HL-60 (cell line): ENCODE results near the gene H2BK1.

ENCODE experiments used
- DNase-seq, 2 experiments: peaks; one replicate each; pipeline ENCODE4 v3.0.0-alpha.2; 2010 to 2020; ENCODE audit warnings: low read depth in 1 of 2, low spot score in 1 of 2
- H3K27ac ChIP-seq: fragments of 250-450 bp; sonication (Bioruptor Pico); replicated peaks from 2 replicates; pipeline ENCODE4 v1.5.1; 2020; ENCODE audit warnings: mild to moderate bottlenecking, moderate library complexity
- H3K27me3 ChIP-seq: fragments of 250-450 bp; sonication (Bioruptor Pico); 2 replicates; pipeline ENCODE4 v1.5.1; 2021; ENCODE audit warnings: mild to moderate bottlenecking, moderate library complexity; ENCODE audit not compliant: insufficient read depth, poor library complexity, severe bottlenecking
- H3K4me3 ChIP-seq: replicated peaks from 2 replicates; pipeline ENCODE4 v1.5.1; 2011; ENCODE audit warnings: mild to moderate bottlenecking, control low read depth, low read length; ENCODE audit not compliant: insufficient read depth
- GABPA ChIP-seq: IDR thresholded peaks from 2 replicates; pipeline ENCODE4 v1.6.1; 2012; ENCODE audit warnings: low read depth
- POLR2AphosphoS5 ChIP-seq: IDR thresholded peaks from 2 replicates; pipeline ENCODE4 v1.6.1; 2012; ENCODE audit warnings: low read depth
- SPI1 ChIP-seq: IDR thresholded peaks from 2 replicates; pipeline ENCODE4 v1.6.1; 2012; ENCODE audit warnings: low read depth, mild to moderate bottlenecking, borderline replicate concordance
- TF ChIP-seq, protein P1 (sequence below): IDR thresholded peaks from 2 replicates; pipeline ENCODE4 v1.6.1; 2012; ENCODE audit warnings: low read depth; ENCODE audit not compliant: insufficient replicate concordance
- TF ChIP-seq, protein P2 (sequence below): IDR thresholded peaks from one replicate; pipeline ENCODE4 v1.5.1; 2011; ENCODE audit warnings: low read length, control low read depth, inconsistent platforms; ENCODE audit not compliant: insufficient read depth

Gene H2BK1

GRCh38 chr7:151249034-151249731, 38.9 kb upstream of the H2BK1 start:
- Histone ChIP-seq H3K4me3 (peak overlapping the region; percentile 7; the same call in 1 of the 2 replicates), H3K27ac (no peak overlapping the region), H3K27me3 (peaks cover 73% of the 10 kb centered on the region)
- no peak for TF ChIP-seq GABPA
- TF ChIP-seq SPI1 = no peak; the same call in 1 of the 2 replicates
- TF ChIP-seq, protein P1, sequence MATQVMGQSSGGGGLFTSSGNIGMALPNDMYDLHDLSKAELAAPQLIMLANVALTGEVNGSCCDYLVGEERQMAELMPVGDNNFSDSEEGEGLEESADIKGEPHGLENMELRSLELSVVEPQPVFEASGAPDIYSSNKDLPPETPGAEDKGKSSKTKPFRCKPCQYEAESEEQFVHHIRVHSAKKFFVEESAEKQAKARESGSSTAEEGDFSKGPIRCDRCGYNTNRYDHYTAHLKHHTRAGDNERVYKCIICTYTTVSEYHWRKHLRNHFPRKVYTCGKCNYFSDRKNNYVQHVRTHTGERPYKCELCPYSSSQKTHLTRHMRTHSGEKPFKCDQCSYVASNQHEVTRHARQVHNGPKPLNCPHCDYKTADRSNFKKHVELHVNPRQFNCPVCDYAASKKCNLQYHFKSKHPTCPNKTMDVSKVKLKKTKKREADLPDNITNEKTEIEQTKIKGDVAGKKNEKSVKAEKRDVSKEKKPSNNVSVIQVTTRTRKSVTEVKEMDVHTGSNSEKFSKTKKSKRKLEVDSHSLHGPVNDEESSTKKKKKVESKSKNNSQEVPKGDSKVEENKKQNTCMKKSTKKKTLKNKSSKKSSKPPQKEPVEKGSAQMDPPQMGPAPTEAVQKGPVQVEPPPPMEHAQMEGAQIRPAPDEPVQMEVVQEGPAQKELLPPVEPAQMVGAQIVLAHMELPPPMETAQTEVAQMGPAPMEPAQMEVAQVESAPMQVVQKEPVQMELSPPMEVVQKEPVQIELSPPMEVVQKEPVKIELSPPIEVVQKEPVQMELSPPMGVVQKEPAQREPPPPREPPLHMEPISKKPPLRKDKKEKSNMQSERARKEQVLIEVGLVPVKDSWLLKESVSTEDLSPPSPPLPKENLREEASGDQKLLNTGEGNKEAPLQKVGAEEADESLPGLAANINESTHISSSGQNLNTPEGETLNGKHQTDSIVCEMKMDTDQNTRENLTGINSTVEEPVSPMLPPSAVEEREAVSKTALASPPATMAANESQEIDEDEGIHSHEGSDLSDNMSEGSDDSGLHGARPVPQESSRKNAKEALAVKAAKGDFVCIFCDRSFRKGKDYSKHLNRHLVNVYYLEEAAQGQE = no peak
- TF ChIP-seq, protein P2, sequence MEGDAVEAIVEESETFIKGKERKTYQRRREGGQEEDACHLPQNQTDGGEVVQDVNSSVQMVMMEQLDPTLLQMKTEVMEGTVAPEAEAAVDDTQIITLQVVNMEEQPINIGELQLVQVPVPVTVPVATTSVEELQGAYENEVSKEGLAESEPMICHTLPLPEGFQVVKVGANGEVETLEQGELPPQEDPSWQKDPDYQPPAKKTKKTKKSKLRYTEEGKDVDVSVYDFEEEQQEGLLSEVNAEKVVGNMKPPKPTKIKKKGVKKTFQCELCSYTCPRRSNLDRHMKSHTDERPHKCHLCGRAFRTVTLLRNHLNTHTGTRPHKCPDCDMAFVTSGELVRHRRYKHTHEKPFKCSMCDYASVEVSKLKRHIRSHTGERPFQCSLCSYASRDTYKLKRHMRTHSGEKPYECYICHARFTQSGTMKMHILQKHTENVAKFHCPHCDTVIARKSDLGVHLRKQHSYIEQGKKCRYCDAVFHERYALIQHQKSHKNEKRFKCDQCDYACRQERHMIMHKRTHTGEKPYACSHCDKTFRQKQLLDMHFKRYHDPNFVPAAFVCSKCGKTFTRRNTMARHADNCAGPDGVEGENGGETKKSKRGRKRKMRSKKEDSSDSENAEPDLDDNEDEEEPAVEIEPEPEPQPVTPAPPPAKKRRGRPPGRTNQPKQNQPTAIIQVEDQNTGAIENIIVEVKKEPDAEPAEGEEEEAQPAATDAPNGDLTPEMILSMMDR = no peak
- DNase-seq = peak in 1 of 2 experiments; percentile 64

DNA sequence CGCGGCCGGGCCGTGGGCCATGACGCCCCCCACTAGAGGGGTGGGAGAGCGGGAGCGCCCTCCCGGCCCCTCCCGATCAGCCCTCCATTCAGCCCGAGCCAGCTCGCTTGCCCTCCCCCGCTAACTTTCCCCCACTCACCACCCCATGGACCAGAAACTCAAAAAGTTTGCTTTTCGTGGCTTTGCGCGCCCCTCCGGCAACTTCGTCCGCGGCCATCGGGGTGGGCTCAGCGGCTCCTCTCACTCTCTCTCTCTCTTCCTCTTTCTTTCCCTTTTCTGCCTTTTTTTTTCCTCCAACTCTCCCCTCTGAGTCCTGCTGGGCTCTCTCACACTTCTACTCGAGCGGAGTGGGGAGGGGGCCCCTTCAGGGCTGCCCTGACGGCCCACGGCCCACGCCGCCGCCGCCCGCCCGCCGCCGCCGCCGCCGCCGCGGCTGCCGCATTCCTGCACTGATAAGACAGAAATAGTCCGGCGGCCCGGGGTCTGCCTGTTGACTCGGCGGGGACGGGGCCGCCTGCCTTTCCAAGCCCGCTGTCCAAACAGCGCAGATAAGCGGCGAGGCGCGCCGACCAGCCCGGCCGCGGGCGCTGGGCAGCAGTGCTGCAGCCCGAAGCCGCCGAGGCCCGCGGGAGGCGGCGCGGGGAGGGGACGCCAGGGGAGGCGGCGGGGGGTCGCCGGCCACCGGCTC, 38.2 kb upstream of the H2BK1 start, which contains the start of gene SMARCD3:
SMARCD3 (minus strand) TSS at position 349 of the 688 bp plus-strand sequence; CDS start at position 217, 132 bp downstream.
- Histone ChIP-seq H3K27ac (no peak within 1 kb of the TSS), H3K27me3 (peaks cover 72% of the 10 kb centered on the region), H3K4me3 (peak within 1 kb of the TSS; percentile 7; the same call in 1 of the 2 replicates)
- no peak for DNase-seq
- TF ChIP-seq POLR2AphosphoS5 (no peak), SPI1 (no peak), GABPA (no peak)
- TF ChIP-seq, protein P2 = no peak
- TF ChIP-seq, protein P1 = no peak

DNA sequence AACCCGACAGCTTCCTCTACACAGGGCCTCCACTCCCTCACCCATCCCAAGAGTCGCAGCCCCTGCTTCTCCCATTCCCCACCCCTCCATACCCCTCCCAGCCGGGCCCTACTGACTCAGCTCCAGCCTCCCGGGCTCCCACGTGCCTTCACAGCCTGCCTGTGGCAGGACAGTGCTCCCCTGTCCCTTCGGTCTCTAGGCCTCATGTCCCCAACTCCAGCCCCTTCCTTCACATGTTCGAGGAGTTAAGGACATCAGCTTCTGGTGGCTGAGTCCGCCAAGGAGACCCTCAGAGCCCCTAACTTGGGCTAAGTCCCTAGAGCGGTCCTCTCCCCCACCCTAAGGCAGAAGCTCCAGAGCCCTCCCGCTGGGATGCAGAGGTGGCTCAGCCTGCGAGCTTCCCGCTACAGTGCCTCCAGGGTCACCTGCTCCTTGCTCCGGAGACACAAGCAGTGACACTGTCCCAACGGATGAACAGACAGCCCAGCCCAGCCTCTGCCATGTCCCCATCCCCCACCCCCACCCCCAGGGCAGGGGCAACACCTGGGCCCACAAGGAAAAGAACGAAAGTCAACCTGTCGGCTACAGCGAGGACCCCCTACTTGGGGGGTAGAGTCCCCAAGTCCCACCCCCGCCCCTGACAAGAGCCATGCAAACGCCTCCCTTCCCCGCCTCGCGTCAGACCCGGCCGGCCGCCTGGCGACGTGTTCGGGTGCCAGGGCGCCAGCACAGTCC, 37.5 kb upstream of the H2BK1 start:
- peaks cover 66% of the 10 kb centered on the region for H3K27me3 ChIP-seq

More for the DNA sequence above, 37.5 kb upstream of the H2BK1 start:
- TF ChIP-seq, protein P2 = no peak
- TF ChIP-seq, protein P1 = no peak
- TF ChIP-seq POLR2AphosphoS5 (no peak), GABPA (no peak), SPI1 (no peak)
- Histone ChIP-seq H3K4me3 (no peak overlapping the region), H3K27ac (no peak overlapping the region)
- DNase-seq = no peak
